ENCODE data around the gene GARIN1A. TPM values are rescaled to one million over a fixed set of nuclear protein-coding genes. Genes with fewer than 3 reads are reported as not detected.

GARIN1A gene
- total RNA-seq, 1 donor from 2014 or later: 0.68 TPM

DNA sequence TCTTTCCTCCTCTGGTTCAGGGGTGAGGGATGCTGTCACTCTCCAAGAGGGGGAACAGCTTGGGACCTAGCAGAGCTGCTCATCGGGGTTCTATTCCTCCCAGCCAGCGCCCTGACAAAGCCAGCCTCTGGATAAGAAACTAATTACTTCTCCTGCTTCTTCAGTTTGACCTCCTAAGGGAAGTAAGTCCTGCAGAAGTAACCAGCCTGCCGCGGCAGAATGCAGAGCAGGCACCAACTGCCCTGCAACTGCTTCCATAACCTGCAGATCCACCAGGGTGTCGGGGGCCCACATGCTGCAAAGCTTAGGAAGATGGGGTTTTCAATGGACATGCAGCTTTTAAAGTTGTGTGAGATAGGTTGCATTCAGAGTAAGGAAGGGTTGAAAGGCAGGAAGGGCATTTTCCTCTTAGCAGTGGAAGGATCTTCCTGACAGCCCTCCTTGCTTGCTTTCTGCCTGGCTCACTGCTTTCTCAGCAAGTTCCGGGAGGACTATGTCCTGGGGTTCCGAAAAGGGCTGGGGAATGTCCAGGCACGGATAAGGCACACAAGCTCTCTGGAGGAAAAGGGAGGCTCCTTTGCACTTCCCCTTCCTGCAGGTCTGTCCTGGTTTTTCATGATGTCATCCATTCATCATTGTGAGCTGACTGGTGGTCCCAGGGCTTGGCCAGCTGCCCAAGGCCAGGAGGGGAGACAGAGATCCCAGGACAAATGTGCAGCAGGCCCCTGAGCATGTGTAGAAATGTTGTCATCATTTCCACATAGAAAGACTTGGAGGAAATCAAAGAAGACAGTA lies 42.8 kb downstream of the GARIN1A start:
- intact Hi-C loops (cut with micrococcal nuclease): no loop called here

DNA sequence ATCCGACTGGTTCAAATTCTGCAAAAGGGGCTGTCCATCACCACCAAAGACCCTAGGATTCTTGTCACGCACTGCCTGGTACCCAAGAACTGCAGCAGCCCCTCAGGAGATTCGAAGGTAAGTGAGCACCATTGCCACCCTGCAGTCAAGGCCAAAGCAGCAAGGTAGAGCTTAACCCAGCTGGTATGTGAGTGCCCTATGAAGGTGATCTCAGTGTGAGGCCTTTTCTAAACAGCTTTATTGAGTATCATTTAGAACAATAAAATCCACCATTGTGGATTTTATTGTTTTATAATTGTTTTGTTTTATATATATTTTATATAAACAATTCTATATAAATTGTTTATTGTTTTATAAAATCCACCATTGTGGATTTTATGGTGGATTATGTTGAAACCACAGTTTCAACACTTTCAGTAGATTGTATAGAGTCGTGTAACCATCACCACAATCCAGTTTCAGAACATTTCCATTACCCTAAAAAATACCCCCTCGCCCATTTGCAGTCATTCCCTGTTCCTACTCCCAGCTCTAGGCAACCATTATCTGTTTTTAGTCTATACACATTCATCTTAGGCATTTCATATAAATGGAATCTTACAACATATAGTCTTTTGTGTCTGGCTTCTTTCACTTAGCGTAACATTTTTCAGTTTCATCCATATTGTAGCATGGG lies 47.0 kb downstream of the GARIN1A start:
- intact Hi-C loops (cut with micrococcal nuclease): no loop called here

DNA sequence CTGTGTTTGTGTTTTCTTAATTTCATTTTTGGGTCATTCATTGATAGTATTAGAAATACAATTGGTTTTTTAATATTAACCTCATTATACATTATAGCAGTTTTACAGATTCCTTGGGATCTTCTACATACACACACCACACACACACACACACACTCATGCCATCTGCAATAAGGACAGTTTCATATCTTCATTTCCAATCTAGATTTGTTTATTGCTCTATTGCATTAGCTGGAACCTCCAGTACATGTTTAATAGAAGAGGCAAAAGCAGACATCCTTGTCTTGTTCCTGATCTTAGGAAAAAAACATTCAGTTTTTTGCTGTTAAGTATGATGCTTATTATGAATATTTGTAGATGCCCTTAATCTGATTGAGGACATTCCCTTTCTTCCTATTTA lies 49.3 kb downstream of the GARIN1A start:
- intact Hi-C loops (cut with micrococcal nuclease): no loop called here

Other genes starting within 250 kb of the GARIN1A start
- gene HILPDA, start 216.4 kb upstream of the GARIN1A start, total RNA-seq: 17.1 and 17.8 TPM in 2 replicates
- 36.9 and 39.9 TPM in 2 replicates for gene METTL2B, start 195.5 kb upstream of the GARIN1A start, total RNA-seq
- gene CALU, start 67.1 kb downstream of the GARIN1A start, total RNA-seq: 43.9 and 44.2 TPM in 2 replicates
- not detected in 2 replicates for gene OPN1SW, start 103.5 kb downstream of the GARIN1A start, total RNA-seq
- gene CCDC136, start 119.7 kb downstream of the GARIN1A start, total RNA-seq: 11.3 and 13.5 TPM in 2 replicates
- gene FLNC, start 158.1 kb downstream of the GARIN1A start, total RNA-seq: not detected in 2 replicates
- gene ATP6V1F, start 190.6 kb downstream of the GARIN1A start, total RNA-seq: 106 and 107 TPM in 2 replicates
- gene KCP, start 238.4 kb downstream of the GARIN1A start, total RNA-seq: 0.09 TPM in 2 replicates